ENCODE data around the gene TRIM65.

GRCh38 chr17:75899353-75899752 lies 2.6 kb upstream of the TRIM65 start:
- TF ChIP-seq CTCF (IDR thresholded peaks at IDR 0.05; ENCODE audit: poor library complexity) (no peak), EZH2 (IDR thresholded peaks at IDR 0.05; ENCODE audit: borderline replicate concordance) (no peak), EZH2phosphoT487 (IDR thresholded peaks at IDR 0.05; ENCODE audit: low read depth, severe bottlenecking, unreplicated experiment) (no peak)

Data from hepatocyte (in vitro differentiated cells).